MCF 10A (cell line): ENCODE measurements around the gene PROM2. TPM values are rescaled to one million over a fixed set of nuclear protein-coding genes. Genes with fewer than 3 reads are reported as not detected.

Source experiments
- total RNA-seq: library from RNA; stranded (reverse); gene quantifications from 2 replicates; pipeline ENCODE4 v1.2.3, GENCODE V29; 2022

Gene PROM2
- total RNA-seq, 1 experiment from 2014 or later = 2.6 TPM

Other genes with a start within 250 kb of the PROM2 start
- gene MAL, start 248.7 kb upstream of the PROM2 start, total RNA-seq = not detected in 2 replicates
- gene MRPS5, start 152.6 kb upstream of the PROM2 start, total RNA-seq = 61.0 and 74.2 TPM in 2 replicates
- 6.3 and 9.6 TPM in 2 replicates for gene ZNF514, start 114.6 kb upstream of the PROM2 start, total RNA-seq
- 4.1 and 4.4 TPM in 2 replicates for gene ZNF2, start 108.6 kb upstream of the PROM2 start, total RNA-seq
- 10.2 and 10.3 TPM in 2 replicates for gene ZNF892, start 66.9 kb upstream of the PROM2 start, total RNA-seq
- 9.5 and 15.6 TPM in 2 replicates for gene KCNIP3, start 22.9 kb downstream of the PROM2 start, total RNA-seq
- gene FAHD2A, start 128.3 kb downstream of the PROM2 start, total RNA-seq = 23.9 and 24.1 TPM in 2 replicates
- not detected in 2 replicates for gene TRIM43B, start 210.3 kb downstream of the PROM2 start, total RNA-seq